ENCODE measurements around the gene AFF4. TPM values are rescaled to one million over a fixed set of nuclear protein-coding genes. Genes with fewer than 3 reads are reported as not detected.
"Not testable (repeated sequence)": the region's sequence is repeated elsewhere in the genome, so short reads cannot be mapped to it uniquely, and the experiment has no call there.

The AFF4 gene
- total RNA-seq, 1 experiment from 2014 or later, result 58.1 TPM

DNA sequence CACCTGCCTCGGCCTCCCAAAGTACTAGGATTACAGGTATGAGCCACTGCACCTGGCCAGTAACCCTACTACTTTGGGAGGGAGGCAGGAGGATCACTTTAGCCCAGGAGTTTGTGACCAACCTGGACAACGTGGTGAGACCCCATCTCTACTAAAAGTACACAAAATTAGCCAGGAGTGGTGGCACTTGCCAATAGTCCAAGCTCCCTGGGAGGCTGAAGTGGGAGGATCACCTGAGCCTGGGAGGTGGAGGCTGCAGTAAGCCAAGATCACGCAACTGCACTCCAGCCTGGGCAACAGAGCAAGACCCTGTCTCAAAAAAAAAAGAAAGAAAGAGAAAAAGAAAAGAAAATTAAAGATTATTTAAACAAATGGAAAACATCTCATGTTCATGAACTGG lies 107.4 kb downstream of the AFF4 start:
- Mint-ChIP-seq H3K9me3 (no peaks in the 10 kb centered on the region), H3K27ac (no peak overlapping the region), H3K4me3 (no peak overlapping the region), H3K4me1 (peaks cover 8% of the 10 kb centered on the region), H3K36me3 (no peaks in the 10 kb centered on the region), H3K27me3 (ENCODE audit: low read depth) (no peaks in the 10 kb centered on the region)
- ChIA-PET CTCF (interaction anchor here (1.2 kb wide), 1 partner anchor 28 kb away, joined by 3 read pairs; no protein-coding TSS in a partner anchor), POLR2A (no interaction called here)
- TF ChIP-seq, protein P1, sequence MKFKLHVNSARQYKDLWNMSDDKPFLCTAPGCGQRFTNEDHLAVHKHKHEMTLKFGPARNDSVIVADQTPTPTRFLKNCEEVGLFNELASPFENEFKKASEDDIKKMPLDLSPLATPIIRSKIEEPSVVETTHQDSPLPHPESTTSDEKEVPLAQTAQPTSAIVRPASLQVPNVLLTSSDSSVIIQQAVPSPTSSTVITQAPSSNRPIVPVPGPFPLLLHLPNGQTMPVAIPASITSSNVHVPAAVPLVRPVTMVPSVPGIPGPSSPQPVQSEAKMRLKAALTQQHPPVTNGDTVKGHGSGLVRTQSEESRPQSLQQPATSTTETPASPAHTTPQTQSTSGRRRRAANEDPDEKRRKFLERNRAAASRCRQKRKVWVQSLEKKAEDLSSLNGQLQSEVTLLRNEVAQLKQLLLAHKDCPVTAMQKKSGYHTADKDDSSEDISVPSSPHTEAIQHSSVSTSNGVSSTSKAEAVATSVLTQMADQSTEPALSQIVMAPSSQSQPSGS (CRISPR knock-in tag; IDR thresholded peaks at IDR 0.05; ENCODE audit: borderline replicate concordance, low read depth), result no peak
- TF ChIP-seq ZNF121 (CRISPR knock-in tag; IDR thresholded peaks at IDR 0.05) (peak; percentile 54; the same call in 1 of the 2 replicates), ZNF396 (CRISPR knock-in tag; IDR thresholded peaks at IDR 0.05; ENCODE audit: borderline replicate concordance) (no peak), NR2C2 (CRISPR knock-in tag; IDR thresholded peaks at IDR 0.05) (no peak)
- ATAC-seq (no peak), DNase-seq (ENCODE audit: low spot score) (no peak)

DNA sequence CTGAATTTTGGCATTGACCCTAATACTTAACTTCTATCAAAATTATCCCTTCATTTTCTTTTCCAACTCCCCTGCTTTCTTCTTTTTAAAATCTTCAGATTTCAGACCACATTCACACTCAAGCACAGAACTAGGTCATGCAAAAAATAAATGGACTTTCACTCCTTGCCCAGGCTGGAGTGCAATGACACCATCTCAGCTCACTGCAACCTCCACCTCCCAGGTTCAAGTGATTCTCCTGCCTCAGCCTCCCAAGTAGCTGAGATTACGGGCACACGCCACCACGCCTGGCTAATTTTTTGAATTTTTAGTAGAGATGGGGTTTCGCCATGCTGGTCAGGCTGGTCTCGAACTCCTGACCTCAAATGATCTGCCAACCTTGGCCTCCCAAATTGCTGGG lies 108.4 kb downstream of the AFF4 start:
- H3K4me3 Mint-ChIP-seq; H3K27ac Mint-ChIP-seq; ATAC-seq; H3K36me3 Mint-ChIP-seq; H3K4me1 Mint-ChIP-seq; DNase-seq (ENCODE audit: low spot score); H3K9me3 Mint-ChIP-seq; H3K27me3 Mint-ChIP-seq (ENCODE audit: low read depth): not testable (repeated sequence)
- ChIA-PET CTCF (interaction anchor here (1.2 to 1.7 kb wide), 6 partner anchors 11 to 393 kb away, joined by 3 to 10 read pairs (median 5); partner anchors contain the start of genes CCNI2, GDF9 and UQCRQ), POLR2A (interaction anchor here (0.6 kb wide), 1 partner anchor 101 kb away, joined by 3 read pairs; no protein-coding TSS in a partner anchor)

DNA sequence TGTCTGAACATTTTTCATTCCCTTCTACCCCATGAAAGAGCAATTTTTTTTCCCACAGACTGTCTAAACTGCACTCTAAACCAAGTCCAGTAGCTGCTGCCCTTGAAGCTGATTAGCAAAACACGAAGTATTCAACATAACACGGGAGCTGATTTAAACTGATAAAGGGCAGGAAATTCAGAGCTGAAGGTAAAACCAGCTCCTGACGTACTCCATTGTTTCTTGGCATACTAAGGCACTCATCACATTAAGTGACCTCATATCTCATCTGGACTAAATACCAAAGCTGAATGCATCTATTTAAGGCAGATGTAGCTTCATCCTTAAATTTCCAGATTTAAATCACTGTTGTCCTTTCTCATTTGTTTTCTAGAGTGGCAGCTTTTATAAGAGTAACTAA lies 109.1 kb downstream of the AFF4 start:
- POLR2A ChIA-PET, result interaction anchor here (0.6 kb wide), 1 partner anchor 101 kb away, joined by 3 read pairs; no protein-coding TSS in a partner anchor
- Mint-ChIP-seq H3K36me3 (no peaks in the 10 kb centered on the region), H3K4me1 (peaks cover 8% of the 10 kb centered on the region), H3K27me3 (ENCODE audit: low read depth) (no peaks in the 10 kb centered on the region), H3K4me3 (no peak overlapping the region), H3K9me3 (no peaks in the 10 kb centered on the region), H3K27ac (peak overlapping the region; percentile 90)
- ATAC-seq (peak; percentile 26; the same call in 1 of the 2 replicates), DNase-seq (ENCODE audit: low spot score) (no peak)
- CTCF ChIA-PET, result interaction anchor here (0.6 to 1.7 kb wide), 10 partner anchors 11 to 444 kb away, joined by 3 to 10 read pairs (median 4); partner anchors contain the start of genes CCNI2, GDF9 and UQCRQ
- TF ChIP-seq CREB1 (CRISPR knock-in tag; IDR thresholded peaks at IDR 0.05) (no peak), FOXJ3 (CRISPR knock-in tag; IDR thresholded peaks at IDR 0.05; ENCODE audit: borderline replicate concordance) (no peak), TEAD4 (CRISPR knock-in tag; IDR thresholded peaks at IDR 0.05) (no peak), ZNF423 (CRISPR knock-in tag; IDR thresholded peaks at IDR 0.05) (no peak), NFATC4 (CRISPR knock-in tag; IDR thresholded peaks at IDR 0.05) (no peak), JAZF1 (CRISPR knock-in tag; IDR thresholded peaks at IDR 0.05) (no peak), NFE2L1 (CRISPR knock-in tag; IDR thresholded peaks at IDR 0.05) (no peak), HMGA2 (CRISPR knock-in tag; IDR thresholded peaks at IDR 0.05) (no peak), GABPB1 (CRISPR knock-in tag; IDR thresholded peaks at IDR 0.05) (no peak), ATF1 (CRISPR knock-in tag; IDR thresholded peaks at IDR 0.05) (no peak), ZBTB21 (CRISPR knock-in tag; IDR thresholded peaks at IDR 0.05; ENCODE audit: borderline replicate concordance) (no peak), ZNF219 (CRISPR knock-in tag; IDR thresholded peaks at IDR 0.05; ENCODE audit: borderline replicate concordance) (no peak), ZNF121 (CRISPR knock-in tag; IDR thresholded peaks at IDR 0.05) (no peak), SOX15 (CRISPR knock-in tag; IDR thresholded peaks at IDR 0.05) (no peak), ZNF396 (CRISPR knock-in tag; IDR thresholded peaks at IDR 0.05; ENCODE audit: borderline replicate concordance) (no peak), TCF7 (CRISPR knock-in tag; IDR thresholded peaks at IDR 0.05; ENCODE audit: low read depth) (no peak)
- TF ChIP-seq, protein P2, sequence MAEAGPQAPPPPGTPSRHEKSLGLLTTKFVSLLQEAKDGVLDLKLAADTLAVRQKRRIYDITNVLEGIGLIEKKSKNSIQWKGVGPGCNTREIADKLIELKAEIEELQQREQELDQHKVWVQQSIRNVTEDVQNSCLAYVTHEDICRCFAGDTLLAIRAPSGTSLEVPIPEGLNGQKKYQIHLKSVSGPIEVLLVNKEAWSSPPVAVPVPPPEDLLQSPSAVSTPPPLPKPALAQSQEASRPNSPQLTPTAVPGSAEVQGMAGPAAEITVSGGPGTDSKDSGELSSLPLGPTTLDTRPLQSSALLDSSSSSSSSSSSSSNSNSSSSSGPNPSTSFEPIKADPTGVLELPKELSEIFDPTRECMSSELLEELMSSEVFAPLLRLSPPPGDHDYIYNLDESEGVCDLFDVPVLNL (CRISPR knock-in tag; IDR thresholded peaks at IDR 0.05; ENCODE audit: borderline replicate concordance, low read depth), result no peak
- TF ChIP-seq, protein P3, sequence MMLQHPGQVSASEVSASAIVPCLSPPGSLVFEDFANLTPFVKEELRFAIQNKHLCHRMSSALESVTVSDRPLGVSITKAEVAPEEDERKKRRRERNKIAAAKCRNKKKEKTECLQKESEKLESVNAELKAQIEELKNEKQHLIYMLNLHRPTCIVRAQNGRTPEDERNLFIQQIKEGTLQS (CRISPR knock-in tag; conservative IDR thresholded peaks at IDR 0.05), result no peak
- TF ChIP-seq, protein P4, sequence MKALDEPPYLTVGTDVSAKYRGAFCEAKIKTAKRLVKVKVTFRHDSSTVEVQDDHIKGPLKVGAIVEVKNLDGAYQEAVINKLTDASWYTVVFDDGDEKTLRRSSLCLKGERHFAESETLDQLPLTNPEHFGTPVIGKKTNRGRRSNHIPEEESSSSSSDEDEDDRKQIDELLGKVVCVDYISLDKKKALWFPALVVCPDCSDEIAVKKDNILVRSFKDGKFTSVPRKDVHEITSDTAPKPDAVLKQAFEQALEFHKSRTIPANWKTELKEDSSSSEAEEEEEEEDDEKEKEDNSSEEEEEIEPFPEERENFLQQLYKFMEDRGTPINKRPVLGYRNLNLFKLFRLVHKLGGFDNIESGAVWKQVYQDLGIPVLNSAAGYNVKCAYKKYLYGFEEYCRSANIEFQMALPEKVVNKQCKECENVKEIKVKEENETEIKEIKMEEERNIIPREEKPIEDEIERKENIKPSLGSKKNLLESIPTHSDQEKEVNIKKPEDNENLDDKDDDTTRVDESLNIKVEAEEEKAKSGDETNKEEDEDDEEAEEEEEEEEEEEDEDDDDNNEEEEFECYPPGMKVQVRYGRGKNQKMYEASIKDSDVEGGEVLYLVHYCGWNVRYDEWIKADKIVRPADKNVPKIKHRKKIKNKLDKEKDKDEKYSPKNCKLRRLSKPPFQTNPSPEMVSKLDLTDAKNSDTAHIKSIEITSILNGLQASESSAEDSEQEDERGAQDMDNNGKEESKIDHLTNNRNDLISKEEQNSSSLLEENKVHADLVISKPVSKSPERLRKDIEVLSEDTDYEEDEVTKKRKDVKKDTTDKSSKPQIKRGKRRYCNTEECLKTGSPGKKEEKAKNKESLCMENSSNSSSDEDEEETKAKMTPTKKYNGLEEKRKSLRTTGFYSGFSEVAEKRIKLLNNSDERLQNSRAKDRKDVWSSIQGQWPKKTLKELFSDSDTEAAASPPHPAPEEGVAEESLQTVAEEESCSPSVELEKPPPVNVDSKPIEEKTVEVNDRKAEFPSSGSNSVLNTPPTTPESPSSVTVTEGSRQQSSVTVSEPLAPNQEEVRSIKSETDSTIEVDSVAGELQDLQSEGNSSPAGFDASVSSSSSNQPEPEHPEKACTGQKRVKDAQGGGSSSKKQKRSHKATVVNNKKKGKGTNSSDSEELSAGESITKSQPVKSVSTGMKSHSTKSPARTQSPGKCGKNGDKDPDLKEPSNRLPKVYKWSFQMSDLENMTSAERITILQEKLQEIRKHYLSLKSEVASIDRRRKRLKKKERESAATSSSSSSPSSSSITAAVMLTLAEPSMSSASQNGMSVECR (CRISPR knock-in tag; IDR thresholded peaks at IDR 0.05; ENCODE audit: borderline replicate concordance), result no peak
- TF ChIP-seq, protein P5, sequence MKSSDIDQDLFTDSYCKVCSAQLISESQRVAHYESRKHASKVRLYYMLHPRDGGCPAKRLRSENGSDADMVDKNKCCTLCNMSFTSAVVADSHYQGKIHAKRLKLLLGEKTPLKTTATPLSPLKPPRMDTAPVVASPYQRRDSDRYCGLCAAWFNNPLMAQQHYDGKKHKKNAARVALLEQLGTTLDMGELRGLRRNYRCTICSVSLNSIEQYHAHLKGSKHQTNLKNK (CRISPR knock-in tag; IDR thresholded peaks at IDR 0.05), result no peak
